ENCODE measurements around the gene ARID1B. TPM values are rescaled to one million over a fixed set of nuclear protein-coding genes. Genes with fewer than 3 reads are reported as not detected.

Gene ARID1B
- total RNA-seq, 1 donor = 55.0 TPM

DNA sequence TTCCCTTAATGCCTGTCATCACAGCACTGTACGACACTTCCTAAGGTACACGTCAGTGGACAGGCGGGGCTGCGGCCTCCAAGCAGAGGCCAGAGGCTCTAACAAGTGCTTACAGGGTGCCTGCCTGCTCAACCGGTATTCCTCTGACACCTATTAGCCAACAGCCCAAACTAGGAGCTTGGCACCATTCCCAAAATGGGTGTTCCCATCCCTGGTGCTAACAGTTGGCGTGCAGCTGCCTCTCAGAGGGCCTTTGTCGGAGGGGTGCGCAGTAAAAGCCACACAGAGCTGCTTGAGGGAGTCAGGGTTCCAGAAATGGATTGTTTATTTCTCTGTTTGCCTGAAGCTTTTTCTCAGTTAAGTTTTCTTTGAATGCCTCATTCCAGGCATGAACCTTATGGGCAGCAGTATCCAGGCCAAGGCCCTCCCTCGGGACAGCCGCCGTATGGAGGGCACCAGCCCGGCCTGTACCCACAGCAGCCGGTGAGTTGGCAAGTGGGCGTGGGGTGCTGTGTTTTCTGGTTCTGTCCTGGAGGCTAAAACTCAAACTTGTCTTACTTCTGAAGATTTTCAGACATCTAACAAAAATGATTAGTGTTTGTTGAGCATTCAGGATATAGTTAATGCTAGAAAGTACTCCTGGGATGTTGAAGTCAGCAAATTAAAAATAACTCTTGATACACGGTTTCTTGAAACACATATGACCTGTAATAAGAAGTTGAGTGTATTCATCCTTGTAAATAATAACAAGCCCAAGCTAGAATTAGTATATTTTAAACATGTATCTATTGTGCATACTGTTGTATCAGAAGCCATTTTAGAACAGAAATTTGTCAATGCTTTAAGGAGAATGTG, 421.5 kb downstream of the ARID1B start:
- Histone ChIP-seq H3K4me3 (ENCODE audit: insufficient read depth, low read length) (no peak overlapping the region), H3K79me2 (ENCODE audit: insufficient read depth, low read length) (no peaks in the 10 kb centered on the region), H2AFZ (ENCODE audit: low read length) (no peak overlapping the region), H3K36me3 (ENCODE audit: insufficient read depth, low read length) (peaks cover 44% of the 10 kb centered on the region), H3K4me2 (ENCODE audit: insufficient read depth, low read length) (no peak overlapping the region), H3K27me3 (ENCODE audit: insufficient read depth, low read length) (no peaks in the 10 kb centered on the region), H3K27ac (ENCODE audit: low read depth, low read length) (no peak overlapping the region), H3K9me3 (ENCODE audit: low read depth, low read length) (no peaks in the 10 kb centered on the region), H3K4me1 (ENCODE audit: insufficient read depth, low read length) (peaks cover 9% of the 10 kb centered on the region), H4K20me1 (ENCODE audit: insufficient read depth, low read length) (no peaks in the 10 kb centered on the region)
- no peak for DNase-seq (ENCODE audit: insufficient read length, low spot score, missing footprints)
- TF ChIP-seq, protein P1, sequence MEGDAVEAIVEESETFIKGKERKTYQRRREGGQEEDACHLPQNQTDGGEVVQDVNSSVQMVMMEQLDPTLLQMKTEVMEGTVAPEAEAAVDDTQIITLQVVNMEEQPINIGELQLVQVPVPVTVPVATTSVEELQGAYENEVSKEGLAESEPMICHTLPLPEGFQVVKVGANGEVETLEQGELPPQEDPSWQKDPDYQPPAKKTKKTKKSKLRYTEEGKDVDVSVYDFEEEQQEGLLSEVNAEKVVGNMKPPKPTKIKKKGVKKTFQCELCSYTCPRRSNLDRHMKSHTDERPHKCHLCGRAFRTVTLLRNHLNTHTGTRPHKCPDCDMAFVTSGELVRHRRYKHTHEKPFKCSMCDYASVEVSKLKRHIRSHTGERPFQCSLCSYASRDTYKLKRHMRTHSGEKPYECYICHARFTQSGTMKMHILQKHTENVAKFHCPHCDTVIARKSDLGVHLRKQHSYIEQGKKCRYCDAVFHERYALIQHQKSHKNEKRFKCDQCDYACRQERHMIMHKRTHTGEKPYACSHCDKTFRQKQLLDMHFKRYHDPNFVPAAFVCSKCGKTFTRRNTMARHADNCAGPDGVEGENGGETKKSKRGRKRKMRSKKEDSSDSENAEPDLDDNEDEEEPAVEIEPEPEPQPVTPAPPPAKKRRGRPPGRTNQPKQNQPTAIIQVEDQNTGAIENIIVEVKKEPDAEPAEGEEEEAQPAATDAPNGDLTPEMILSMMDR (IDR thresholded peaks at IDR 0.05; ENCODE audit: extremely low read depth, low read depth, low read length) = no peak

DNA sequence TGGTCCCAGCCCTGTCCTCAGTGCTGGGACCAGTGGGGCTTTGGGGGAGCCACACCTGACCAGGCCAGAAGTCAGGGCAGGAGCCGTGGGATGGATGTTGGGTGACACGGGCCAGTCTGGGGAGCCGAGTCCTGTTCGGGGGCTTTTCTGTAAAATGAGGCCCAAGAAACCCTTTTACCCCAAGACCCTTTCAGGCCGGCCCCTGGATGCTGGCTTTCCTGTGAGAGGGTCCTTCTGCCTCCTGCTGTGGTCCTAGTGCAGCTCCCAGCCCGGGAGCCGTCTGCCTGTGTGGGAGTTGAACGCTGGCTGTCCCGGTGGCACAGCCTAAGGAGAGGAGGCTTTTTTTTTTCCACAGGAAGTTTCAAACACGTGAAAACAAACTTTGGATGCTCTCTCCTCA, 422.9 kb downstream of the ARID1B start:
- Histone ChIP-seq H3K36me3 (ENCODE audit: insufficient read depth, low read length) (peaks cover 54% of the 10 kb centered on the region), H2AFZ (ENCODE audit: low read length) (no peak overlapping the region), H4K20me1 (ENCODE audit: insufficient read depth, low read length) (no peaks in the 10 kb centered on the region), H3K27me3 (ENCODE audit: insufficient read depth, low read length) (no peaks in the 10 kb centered on the region), H3K79me2 (ENCODE audit: insufficient read depth, low read length) (no peaks in the 10 kb centered on the region), H3K4me2 (ENCODE audit: insufficient read depth, low read length) (no peak overlapping the region), H3K27ac (ENCODE audit: low read depth, low read length) (no peak overlapping the region), H3K4me3 (ENCODE audit: insufficient read depth, low read length) (no peak overlapping the region), H3K4me1 (ENCODE audit: insufficient read depth, low read length) (peaks cover 5% of the 10 kb centered on the region), H3K9me3 (ENCODE audit: low read depth, low read length) (no peaks in the 10 kb centered on the region)
- TF ChIP-seq, protein P1 (IDR thresholded peaks at IDR 0.05; ENCODE audit: extremely low read depth, low read depth, low read length) = no peak
- no peak for DNase-seq (ENCODE audit: insufficient read length, low spot score, missing footprints)

DNA sequence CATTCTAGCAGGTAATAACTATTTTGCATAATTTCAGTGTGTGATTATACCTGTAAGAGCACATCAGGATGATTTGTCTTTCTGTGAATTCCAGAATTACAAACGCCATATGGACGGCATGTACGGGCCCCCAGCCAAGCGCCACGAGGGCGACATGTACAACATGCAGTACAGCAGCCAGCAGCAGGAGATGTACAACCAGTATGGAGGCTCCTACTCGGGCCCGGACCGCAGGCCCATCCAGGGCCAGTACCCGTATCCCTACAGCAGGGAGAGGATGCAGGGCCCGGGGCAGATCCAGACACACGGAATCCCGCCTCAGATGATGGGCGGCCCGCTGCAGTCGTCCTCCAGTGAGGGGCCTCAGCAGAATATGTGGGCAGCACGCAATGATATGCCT, 423.4 kb downstream of the ARID1B start:
- peaks cover 55% of the 10 kb centered on the region for H3K36me3 ChIP-seq (ENCODE audit: insufficient read depth, low read length)
- no peak overlapping the region for H3K4me3 ChIP-seq (ENCODE audit: insufficient read depth, low read length)
- no peaks in the 10 kb centered on the region for H3K79me2 ChIP-seq (ENCODE audit: insufficient read depth, low read length)
- no peak overlapping the region for H3K27ac ChIP-seq (ENCODE audit: low read depth, low read length)
- TF ChIP-seq, protein P1 (IDR thresholded peaks at IDR 0.05; ENCODE audit: extremely low read depth, low read depth, low read length) = no peak
- DNase-seq (ENCODE audit: insufficient read length, low spot score, missing footprints) = peak; percentile 37
- H3K4me1 ChIP-seq (ENCODE audit: insufficient read depth, low read length) = peaks cover 5% of the 10 kb centered on the region
- no peaks in the 10 kb centered on the region for H3K9me3 ChIP-seq (ENCODE audit: low read depth, low read length)
- no peaks in the 10 kb centered on the region for H3K27me3 ChIP-seq (ENCODE audit: insufficient read depth, low read length)
- no peaks in the 10 kb centered on the region for H4K20me1 ChIP-seq (ENCODE audit: insufficient read depth, low read length)
- no peak overlapping the region for H3K4me2 ChIP-seq (ENCODE audit: insufficient read depth, low read length)
- no peak overlapping the region for H2AFZ ChIP-seq (ENCODE audit: low read length)

DNA sequence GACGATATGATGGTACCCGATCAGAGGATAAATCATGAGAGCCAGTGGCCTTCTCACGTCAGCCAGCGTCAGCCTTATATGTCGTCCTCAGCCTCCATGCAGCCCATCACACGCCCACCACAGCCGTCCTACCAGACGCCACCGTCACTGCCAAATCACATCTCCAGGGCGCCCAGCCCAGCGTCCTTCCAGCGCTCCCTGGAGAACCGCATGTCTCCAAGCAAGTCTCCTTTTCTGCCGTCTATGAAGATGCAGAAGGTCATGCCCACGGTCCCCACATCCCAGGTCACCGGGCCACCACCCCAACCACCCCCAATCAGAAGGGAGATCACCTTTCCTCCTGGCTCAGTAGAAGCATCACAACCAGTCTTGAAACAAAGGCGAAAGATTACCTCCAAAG, 423.9 kb downstream of the ARID1B start:
- no peaks in the 10 kb centered on the region for H4K20me1 ChIP-seq (ENCODE audit: insufficient read depth, low read length)
- H3K4me1 ChIP-seq (ENCODE audit: insufficient read depth, low read length) = peaks cover 5% of the 10 kb centered on the region
- no peak overlapping the region for H2AFZ ChIP-seq (ENCODE audit: low read length)
- no peaks in the 10 kb centered on the region for H3K9me3 ChIP-seq (ENCODE audit: low read depth, low read length)
- TF ChIP-seq, protein P1 (IDR thresholded peaks at IDR 0.05; ENCODE audit: extremely low read depth, low read depth, low read length) = no peak
- DNase-seq (ENCODE audit: insufficient read length, low spot score, missing footprints) = peak; percentile 53
- no peak overlapping the region for H3K4me2 ChIP-seq (ENCODE audit: insufficient read depth, low read length)
- no peaks in the 10 kb centered on the region for H3K27me3 ChIP-seq (ENCODE audit: insufficient read depth, low read length)
- H3K4me3 ChIP-seq (ENCODE audit: insufficient read depth, low read length) = no peak overlapping the region
- H3K27ac ChIP-seq (ENCODE audit: low read depth, low read length) = no peak overlapping the region
- H3K79me2 ChIP-seq (ENCODE audit: insufficient read depth, low read length) = no peaks in the 10 kb centered on the region
- peaks cover 58% of the 10 kb centered on the region for H3K36me3 ChIP-seq (ENCODE audit: insufficient read depth, low read length)
